A549 (cell line): Measurements from ENCODE around the gene PCARE. TPM values are rescaled to one million over a fixed set of nuclear protein-coding genes. Genes with fewer than 3 reads are reported as not detected.

ENCODE experiments used
- ATAC-seq, 2 experiments: fragments of 200-7000 bp in 1 of 2; fragments of >200 bp in 1 of 2; cut with Nextera tagmentation in 1 of 2; cut with Tn5 transposase in 1 of 2; 3 replicates each; pipeline versions ENCODE4 v1.8.0 to v1.9.1; 2018 to 2020; ENCODE audit warnings: mild to moderate bottlenecking in 1 of 2, moderate library complexity in 1 of 2
- CTCF ChIA-PET: fragments of 300-600 bp; sonication (Branson Sonifier 250); formaldehyde crosslinking; extraction: SDS; loops from one replicate; lab custom pipeline; 2021; ENCODE audit warnings: antibody characterized with exemption, inconsistent platforms; lab: Yijun Ruan, JAX
- POLR2A ChIA-PET: fragments of 350-600 bp; formaldehyde crosslinking; extraction: SDS; loops from one replicate; lab custom pipeline; 2021; ENCODE audit warnings: antibody characterized with exemption, inconsistent platforms; lab: Yijun Ruan, JAX
- DNase-seq, 2 experiments: peaks; one replicate each; pipeline versions ENCODE4 v3.0.0 to v3.0.0-alpha.2; 2011 to 2016; ENCODE audit warnings: low read depth in 1 of 2, low spot score in 1 of 2
- FAIRE-seq: peaks from 2 replicates; lab custom pipeline; 2011; peaks lifted over from hg19 to GRCh38; lab: Jason Lieb, UNC
- H3K27ac ChIP-seq, 2 experiments: fragments of >200 bp; sonication (Bioruptor Twin); formaldehyde crosslinking; 3 replicates each; pipeline ENCODE4 v1.5.1; 2016 to 2017
- H3K4me1 ChIP-seq: fragments of >200 bp; sonication (Bioruptor Twin); formaldehyde crosslinking; 3 replicates; pipeline ENCODE4 v1.6.1; 2016
- H3K4me2 ChIP-seq: fragments of >200 bp; sonication (Bioruptor Twin); formaldehyde crosslinking; 3 replicates; pipeline ENCODE4 v1.6.1; 2016
- H3K4me3 ChIP-seq: fragments of >200 bp; sonication (Bioruptor Twin); formaldehyde crosslinking; 3 replicates; pipeline ENCODE4 v1.5.1; 2016
- H3K9me3 ChIP-seq: fragments of >200 bp; sonication (Bioruptor Twin); formaldehyde crosslinking; 3 replicates; pipeline ENCODE4 v1.6.1; 2016
- CHD4 ChIP-seq: fragments of 200-600 bp; sonication (generic); IDR thresholded peaks from 2 replicates; pipeline ENCODE4 v1.6.1; 2016; ENCODE audit warnings: antibody characterized with exemption, mild to moderate bottlenecking, borderline replicate concordance
- EHMT2 ChIP-seq: fragments of 200-600 bp; sonication (generic); IDR thresholded peaks from 2 replicates; pipeline ENCODE4 v1.6.1; 2016; ENCODE audit warnings: antibody characterized with exemption, low read depth, mild to moderate bottlenecking, moderate library complexity
- ELK1 ChIP-seq: fragments of 150-350 bp; IDR thresholded peaks from 2 replicates; pipeline ENCODE4 v1.6.1; 2014; ENCODE audit warnings: low read depth, mild to moderate bottlenecking, low read length
- ESRRA ChIP-seq: fragments of 150-350 bp; IDR thresholded peaks from 2 replicates; pipeline ENCODE4 v1.6.1; 2014; ENCODE audit warnings: mild to moderate bottlenecking, low read length, borderline replicate concordance
- FOSL2 ChIP-seq, 2 experiments: fragments of 450-650 bp in 1 of 2; fragments of >200 bp in 1 of 2; sonication (Bioruptor Twin) in 1 of 2; formaldehyde crosslinking; IDR thresholded peaks; 2 replicates each; pipeline versions ENCODE4 v1.5.0 to v1.6.1; 2016 to 2020; ENCODE audit warnings: mild to moderate bottlenecking in 1 of 2, moderate library complexity in 1 of 2
- GATA3 ChIP-seq: IDR thresholded peaks from 2 replicates; pipeline ENCODE4 v1.6.1; 2012; ENCODE audit warnings: borderline replicate concordance
- HEYL ChIP-seq: fragments of 250-450 bp; sonication (Bioruptor Pico); IDR thresholded peaks from 2 replicates; pipeline ENCODE4 v1.8.0; 2021; ENCODE audit warnings: mild to moderate bottlenecking, moderate library complexity
- HMGXB4 ChIP-seq: fragments of 250-450 bp; sonication (Bioruptor Pico); IDR thresholded peaks from 2 replicates; pipeline ENCODE4 v1.5.0; 2021; ENCODE audit warnings: mild to moderate bottlenecking, moderate library complexity, borderline replicate concordance
- HOXB13 ChIP-seq: fragments of 250-450 bp; sonication (Bioruptor Pico); IDR thresholded peaks from 2 replicates; pipeline ENCODE4 v1.5.0; 2020; ENCODE audit warnings: low read depth, mild to moderate bottlenecking, moderate library complexity
- HOXB5 ChIP-seq: fragments of 250-450 bp; sonication (Bioruptor Pico); IDR thresholded peaks from 2 replicates; pipeline ENCODE4 v1.5.0; 2020; ENCODE audit warnings: mild to moderate bottlenecking, moderate library complexity
- JUN ChIP-seq, 2 experiments: fragments of >200 bp; sonication (Bioruptor Twin); formaldehyde crosslinking; IDR thresholded peaks; 2 replicates in 1 of 2; 3 replicates in 1 of 2; pipeline ENCODE4 v1.6.1; 2016 to 2017
- JUNB ChIP-seq: fragments of >200 bp; sonication (Bioruptor Twin); formaldehyde crosslinking; IDR thresholded peaks from 2 replicates; pipeline ENCODE4 v1.6.1; 2016
- KDM1A ChIP-seq: fragments of 200-600 bp; sonication (generic); IDR thresholded peaks from 2 replicates; pipeline ENCODE4 v1.6.1; 2016; ENCODE audit warnings: low read depth, mild to moderate bottlenecking
- MAFK ChIP-seq: fragments of 450-650 bp; IDR thresholded peaks from 2 replicates; pipeline ENCODE4 v1.6.1; 2014; ENCODE audit not compliant: partially characterized antibody
- MAZ ChIP-seq: fragments of 150-350 bp; IDR thresholded peaks from 2 replicates; pipeline ENCODE4 v1.6.1; 2014; ENCODE audit warnings: antibody characterized with exemption, low read depth, low read length, borderline replicate concordance
- NPAS2 ChIP-seq: fragments of 250-450 bp; sonication (Bioruptor Pico); IDR thresholded peaks from 2 replicates; pipeline ENCODE4 v1.8.0; 2022; ENCODE audit warnings: mild to moderate bottlenecking, moderate library complexity, borderline replicate concordance
- NR3C1 ChIP-seq: fragments of >200 bp; sonication (Bioruptor Twin); formaldehyde crosslinking; IDR thresholded peaks from 3 replicates; pipeline ENCODE4 v1.6.1; 2017
- PBX3 ChIP-seq: IDR thresholded peaks from 2 replicates; pipeline ENCODE4 v1.6.1; 2012
- PHF8 ChIP-seq: fragments of 200-600 bp; sonication (generic); IDR thresholded peaks from 2 replicates; pipeline ENCODE4 v1.6.1; 2016; ENCODE audit warnings: low read depth, mild to moderate bottlenecking, antibody characterized with exemption, moderate library complexity, borderline replicate concordance
- POLR2A ChIP-seq: IDR thresholded peaks from 2 replicates; pipeline ENCODE4 v1.6.1; 2012; ENCODE audit warnings: mild to moderate bottlenecking, low read length
- POLR2AphosphoS2 ChIP-seq: conservative IDR thresholded peaks from 2 replicates; pipeline ENCODE4 v1.6.1; 2012; ENCODE audit warnings: low read length, improper control_type of control experiment, inconsistent platforms
- RFX5 ChIP-seq: fragments of 450-650 bp; IDR thresholded peaks from 2 replicates; pipeline ENCODE4 v1.7.1; 2014; ENCODE audit warnings: antibody characterized with exemption, mild to moderate bottlenecking, moderate library complexity
- ZFP36 ChIP-seq: fragments of 450-650 bp; IDR thresholded peaks from 2 replicates; pipeline ENCODE4 v1.6.1; 2014; ENCODE audit warnings: borderline replicate concordance; ENCODE audit not compliant: partially characterized antibody
- ZNF302 ChIP-seq: fragments of 250-450 bp; sonication (Bioruptor Pico); IDR thresholded peaks from 2 replicates; pipeline ENCODE4 v1.9.0; 2021; ENCODE audit warnings: inconsistent platforms, mild to moderate bottlenecking, moderate library complexity
- WGBS: methylation state at CpG from one replicate; pipeline ENCODE4 v1.1.6; 2017; ENCODE audit errors: missing lambda C conversion rate; 5-methylcytosine and 5-hydroxymethylcytosine counted together
- polyA plus RNA-seq, 4 experiments: library from polyadenylated mRNA; depleted of rRNA in 3 of 4; stranded (reverse); fragments of >200 nt; fragmentation: RNase III in 1 of 4; extraction: RNeasy Plus Mini Kit Qiagen cat#74134 plus additional on column Dnase treatment in 1 of 4; gene quantifications; 2 replicates in 3 of 4; 3 replicates in 1 of 4; pipeline ENCODE4 v1.2.3, GENCODE V29; 2011 to 2017
- TF ChIP-seq, protein P1 (sequence below): IDR thresholded peaks from 2 replicates; pipeline ENCODE4 v1.6.1; 2012
- TF ChIP-seq, protein P2 (sequence below): fragments of 450-650 bp; IDR thresholded peaks from 2 replicates; pipeline ENCODE4 v1.6.1; 2014; ENCODE audit warnings: antibody characterized with exemption
- TF ChIP-seq, protein P3 (sequence below): fragments of >200 bp; sonication (Bioruptor Twin); formaldehyde crosslinking; IDR thresholded peaks from 3 replicates; pipeline ENCODE4 v1.6.1; 2016
- TF ChIP-seq, protein P4 (sequence below): fragments of >200 bp; sonication (Bioruptor Twin); formaldehyde crosslinking; IDR thresholded peaks from 2 replicates; pipeline ENCODE4 v1.6.1; 2016
- TF ChIP-seq, protein P5 (sequence below): fragments of 250-450 bp; sonication (Bioruptor Pico); IDR thresholded peaks from 2 replicates; pipeline ENCODE4 v1.5.0; 2020; ENCODE audit warnings: low read depth, mild to moderate bottlenecking, moderate library complexity

Gene PCARE
- polyA plus RNA-seq, 2 of the 4 experiments (the other 2 are of a cell fraction) = not detected

- POLR2A ChIA-PET = no interaction called here
- no peaks in the 10 kb centered on the region for H3K9me3 ChIP-seq
- no peak overlapping the region for H3K4me3 ChIP-seq
- 91% methylated on average over 1 of the region's 1 CpG for WGBS
- ATAC-seq (no peak), FAIRE-seq (no peak), DNase-seq (no peak)
- TF ChIP-seq, protein P1, sequence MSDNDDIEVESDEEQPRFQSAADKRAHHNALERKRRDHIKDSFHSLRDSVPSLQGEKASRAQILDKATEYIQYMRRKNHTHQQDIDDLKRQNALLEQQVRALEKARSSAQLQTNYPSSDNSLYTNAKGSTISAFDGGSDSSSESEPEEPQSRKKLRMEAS = no peak
- TF ChIP-seq, protein P2, sequence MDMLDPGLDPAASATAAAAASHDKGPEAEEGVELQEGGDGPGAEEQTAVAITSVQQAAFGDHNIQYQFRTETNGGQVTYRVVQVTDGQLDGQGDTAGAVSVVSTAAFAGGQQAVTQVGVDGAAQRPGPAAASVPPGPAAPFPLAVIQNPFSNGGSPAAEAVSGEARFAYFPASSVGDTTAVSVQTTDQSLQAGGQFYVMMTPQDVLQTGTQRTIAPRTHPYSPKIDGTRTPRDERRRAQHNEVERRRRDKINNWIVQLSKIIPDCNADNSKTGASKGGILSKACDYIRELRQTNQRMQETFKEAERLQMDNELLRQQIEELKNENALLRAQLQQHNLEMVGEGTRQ = no peak
- no peak for TF ChIP-seq PHF8
- TF ChIP-seq JUN (IDR thresholded peaks at IDR 0.05) = no peak
- TF ChIP-seq, protein P3, sequence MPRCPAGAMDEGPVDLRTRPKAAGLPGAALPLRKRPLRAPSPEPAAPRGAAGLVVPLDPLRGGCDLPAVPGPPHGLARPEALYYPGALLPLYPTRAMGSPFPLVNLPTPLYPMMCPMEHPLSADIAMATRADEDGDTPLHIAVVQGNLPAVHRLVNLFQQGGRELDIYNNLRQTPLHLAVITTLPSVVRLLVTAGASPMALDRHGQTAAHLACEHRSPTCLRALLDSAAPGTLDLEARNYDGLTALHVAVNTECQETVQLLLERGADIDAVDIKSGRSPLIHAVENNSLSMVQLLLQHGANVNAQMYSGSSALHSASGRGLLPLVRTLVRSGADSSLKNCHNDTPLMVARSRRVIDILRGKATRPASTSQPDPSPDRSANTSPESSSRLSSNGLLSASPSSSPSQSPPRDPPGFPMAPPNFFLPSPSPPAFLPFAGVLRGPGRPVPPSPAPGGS = no peak
- TF ChIP-seq HMGXB4 = no peak
- no peak for TF ChIP-seq ZNF302 (CRISPR knock-in tag)
- no peak for TF ChIP-seq MAFK
- no peak for TF ChIP-seq ZFP36
- no peak for TF ChIP-seq RFX5
- TF ChIP-seq NR3C1 = no peak
- TF ChIP-seq NPAS2 (CRISPR knock-in tag) = no peak
- TF ChIP-seq HEYL = no peak
- TF ChIP-seq, protein P4, sequence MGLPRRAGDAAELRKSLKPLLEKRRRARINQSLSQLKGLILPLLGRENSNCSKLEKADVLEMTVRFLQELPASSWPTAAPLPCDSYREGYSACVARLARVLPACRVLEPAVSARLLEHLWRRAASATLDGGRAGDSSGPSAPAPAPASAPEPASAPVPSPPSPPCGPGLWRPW = no peak
- TF ChIP-seq ESRRA = no peak
- TF ChIP-seq ELK1 = no peak
- no peak for TF ChIP-seq CHD4
- no peak for TF ChIP-seq HOXB5
- TF ChIP-seq, protein P5, sequence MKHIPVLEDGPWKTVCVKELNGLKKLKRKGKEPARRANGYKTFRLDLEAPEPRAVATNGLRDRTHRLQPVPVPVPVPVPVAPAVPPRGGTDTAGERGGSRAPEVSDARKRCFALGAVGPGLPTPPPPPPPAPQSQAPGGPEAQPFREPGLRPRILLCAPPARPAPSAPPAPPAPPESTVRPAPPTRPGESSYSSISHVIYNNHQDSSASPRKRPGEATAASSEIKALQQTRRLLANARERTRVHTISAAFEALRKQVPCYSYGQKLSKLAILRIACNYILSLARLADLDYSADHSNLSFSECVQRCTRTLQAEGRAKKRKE = no peak
- TF ChIP-seq FOSL2 (IDR thresholded peaks at IDR 0.05) = no peak
- TF ChIP-seq FOSL2 (CRISPR knock-in tag; IDR thresholded peaks at IDR 0.05) = no peak
- no peak overlapping the region for H3K27ac ChIP-seq
- CTCF ChIA-PET = no interaction called here
- no peak overlapping the region for H3K4me2 ChIP-seq
- H3K4me1 ChIP-seq = no peaks in the 10 kb centered on the region
Observed at GRCh38 chr2:29055601-29056000, 18.7 kb downstream of the PCARE start.

- H3K4me2 ChIP-seq = no peak overlapping the region
- ATAC-seq (no peak), FAIRE-seq (no peak), DNase-seq (no peak)
- TF ChIP-seq POLR2AphosphoS2 (no peak), JUNB (no peak), HOXB13 (CRISPR knock-in tag) (no peak), FOSL2 (IDR thresholded peaks at IDR 0.05) (no peak), FOSL2 (CRISPR knock-in tag; IDR thresholded peaks at IDR 0.05) (no peak), MAZ (no peak), EHMT2 (no peak), NR3C1 (no peak), RFX5 (no peak), PHF8 (no peak), PBX3 (no peak), GATA3 (no peak), KDM1A (no peak), POLR2A (no peak)
- TF ChIP-seq, protein P1 = no peak
- WGBS = 84% methylated on average over 5 of the region's 7 CpGs
- no peaks in the 10 kb centered on the region for H3K4me1 ChIP-seq
- ChIA-PET CTCF (interaction anchor here (0.6 to 3.0 kb wide), 14 partner anchors 9 to 153 kb away, joined by 3 to 19 read pairs (median 4); no protein-coding TSS in a partner anchor), POLR2A (interaction anchor here (0.6 kb wide), 1 partner anchor 59 kb away, joined by 3 read pairs; no protein-coding TSS in a partner anchor)
- no peak overlapping the region for H3K4me3 ChIP-seq
- H3K27ac ChIP-seq = no peak overlapping the region
- H3K9me3 ChIP-seq = no peaks in the 10 kb centered on the region
Observed at GRCh38 chr2:29054430-29054829, 19.9 kb downstream of the PCARE start.
